CD4-positive, alpha-beta T cell treated with Interleukin-17A for 4 hours (primary cell): Measurements from ENCODE around the gene H2AZ2.
A peak's percentile ranks its signal among the peaks of the same experiment; 100 is the strongest.
"Not testable (repeated sequence)": the region's sequence is repeated elsewhere in the genome, so short reads cannot be mapped to it uniquely, and the experiment has no call there.

Source experiments
- DNase-seq: peaks from one replicate; pipeline ENCODE4 v3.0.0-alpha.2; 2020; ENCODE audit warnings: mixed read lengths

H2AZ2 gene

GRCh38 chr7:44847920-44848634 lies at the start of gene H2AZ2:
H2AZ2 (minus strand) TSS chr7:44848087; CDS start chr7:44847971, 116 bp downstream.
- peak; percentile 100 for DNase-seq

GRCh38 chr7:44897309-44897708 lies 49.4 kb upstream of the H2AZ2 start:
- DNase-seq = no peak

GRCh38 chr7:44894888-44895580 lies 47.1 kb upstream of the H2AZ2 start:
- no peak for DNase-seq

- DNase-seq = no peak
Observed at GRCh38 chr7:44893710-44894234, 45.9 kb upstream of the H2AZ2 start.

- no peak for DNase-seq
Observed at GRCh38 chr7:44891791-44892190, 43.9 kb upstream of the H2AZ2 start.

- peak; percentile 48 for DNase-seq
Observed at GRCh38 chr7:44891372-44891771, 43.5 kb upstream of the H2AZ2 start.

GRCh38 chr7:44889086-44889781 lies 41.3 kb upstream of the H2AZ2 start:
- DNase-seq = no peak

GRCh38 chr7:44887293-44887692 lies 39.4 kb upstream of the H2AZ2 start:
- DNase-seq = no peak

GRCh38 chr7:44885394-44886317 lies 37.8 kb upstream of the H2AZ2 start, which contains the start of gene PURB:
PURB (minus strand) TSS chr7:44885530; CDS start chr7:44885348, 182 bp downstream.
- DNase-seq = peak; percentile 97

- peak; percentile 53 for DNase-seq
Observed at GRCh38 chr7:44884621-44885393, 36.9 kb upstream of the H2AZ2 start.

- DNase-seq = no peak
Observed at GRCh38 chr7:44883961-44884620, 36.2 kb upstream of the H2AZ2 start.

- no peak for DNase-seq
Observed at GRCh38 chr7:44882899-44883298, 35.0 kb upstream of the H2AZ2 start.

- DNase-seq = no peak
Observed at GRCh38 chr7:44881610-44882009, 33.7 kb upstream of the H2AZ2 start.

GRCh38 chr7:44881066-44881600 lies 33.2 kb upstream of the H2AZ2 start:
- DNase-seq = no peak

- no peak for DNase-seq
Observed at GRCh38 chr7:44880317-44881018, 32.6 kb upstream of the H2AZ2 start.

- no peak for DNase-seq
Observed at GRCh38 chr7:44876393-44876792, 28.5 kb upstream of the H2AZ2 start.

GRCh38 chr7:44875241-44875640 lies 27.4 kb upstream of the H2AZ2 start:
- no peak for DNase-seq

- no peak for DNase-seq
Observed at GRCh38 chr7:44872787-44873186, 24.9 kb upstream of the H2AZ2 start.

GRCh38 chr7:44871918-44872317 lies 24.0 kb upstream of the H2AZ2 start:
- not testable (repeated sequence) for DNase-seq

GRCh38 chr7:44870780-44871179 lies 22.9 kb upstream of the H2AZ2 start:
- not testable (repeated sequence) for DNase-seq
